Measurements from ENCODE around the gene PEAK1.

GRCh38 chr15:77464129-77464865 is 44.4 kb upstream of the PEAK1 start:
- TF ChIP-seq EZH2phosphoT487 (conservative IDR thresholded peaks at IDR 0.05; ENCODE audit: low read length) (no peak), CTCF (IDR thresholded peaks at IDR 0.05; ENCODE audit: insufficient read depth, low read length, poor library complexity, severe bottlenecking) (no peak)

All from SU-DHL-6 (cell line).